NT2/D1 (cell line): ENCODE data around the gene ERC2.

Source experiments
- SUZ12 ChIP-seq: IDR thresholded peaks from 2 replicates; pipeline ENCODE4 v1.6.1; 2011; ENCODE audit not compliant: insufficient read length, insufficient read depth; ENCODE audit errors: extremely low read depth
- YY1 ChIP-seq: IDR thresholded peaks from 2 replicates; pipeline ENCODE4 v1.6.1; 2011; ENCODE audit not compliant: insufficient read length, insufficient read depth
- ZNF274 ChIP-seq: IDR thresholded peaks from 2 replicates; pipeline ENCODE4 v1.6.1; 2011; ENCODE audit warnings: mild to moderate bottlenecking, low read depth, low read length

GRCh38 chr3:56476771-56477170 is 8.5 kb upstream of the ERC2 start:
- TF ChIP-seq ZNF274 (no peak), YY1 (no peak), SUZ12 (no peak)
